ENCODE data around the gene VASN.
"Not testable (repeated sequence)": the region's sequence is repeated elsewhere in the genome, so short reads cannot be mapped to it uniquely, and the experiment has no call there.

Gene VASN

GRCh38 chr16:4340443-4340842 is 31.2 kb upstream of the VASN start:
- Histone ChIP-seq H3K36me3 (ENCODE audit: insufficient read depth, low read length) (peaks cover 35% of the 10 kb centered on the region), H3F3A (ENCODE audit: insufficient read depth, low read length) (no peaks in the 10 kb centered on the region)

DNA sequence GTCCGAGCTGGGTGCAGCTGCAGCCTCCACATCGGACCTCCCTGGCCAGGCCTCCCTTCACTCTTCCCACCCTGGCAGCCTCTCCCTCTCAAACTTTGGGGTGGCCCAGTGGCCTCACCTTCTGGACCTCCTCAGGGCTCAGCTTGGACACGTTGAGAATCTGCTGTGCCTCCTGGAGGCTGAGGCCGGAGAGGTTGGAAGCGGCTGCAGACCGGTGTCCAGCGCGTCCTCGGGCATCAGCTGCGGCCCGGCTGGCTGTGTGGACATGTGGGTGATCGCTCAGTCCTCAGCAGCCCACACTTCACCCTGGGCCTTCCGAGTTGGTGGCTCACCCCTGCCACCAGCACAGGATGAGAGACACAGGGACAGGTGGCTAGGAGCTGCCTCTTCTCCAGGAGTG is 30.4 kb upstream of the VASN start:
- H3K4me1 ChIP-seq (ENCODE audit: insufficient read depth, low read length, severe bottlenecking): no peaks in the 10 kb centered on the region

More at GRCh38 chr16:4340443-4340842, 31.2 kb upstream of the VASN start:
- H3K4me2 ChIP-seq (ENCODE audit: low read length): no peak overlapping the region
- no peaks in the 10 kb centered on the region for H4K20me1 ChIP-seq (ENCODE audit: insufficient read depth, low read length)
- no peak overlapping the region for H3K9ac ChIP-seq (ENCODE audit: low read length)
- no peaks in the 10 kb centered on the region for H3K9me3 ChIP-seq (ENCODE audit: low read length)
- TF ChIP-seq EZH2 (IDR thresholded peaks at IDR 0.05; ENCODE audit: borderline replicate concordance, low read length): no peak
- TF ChIP-seq, protein P1, sequence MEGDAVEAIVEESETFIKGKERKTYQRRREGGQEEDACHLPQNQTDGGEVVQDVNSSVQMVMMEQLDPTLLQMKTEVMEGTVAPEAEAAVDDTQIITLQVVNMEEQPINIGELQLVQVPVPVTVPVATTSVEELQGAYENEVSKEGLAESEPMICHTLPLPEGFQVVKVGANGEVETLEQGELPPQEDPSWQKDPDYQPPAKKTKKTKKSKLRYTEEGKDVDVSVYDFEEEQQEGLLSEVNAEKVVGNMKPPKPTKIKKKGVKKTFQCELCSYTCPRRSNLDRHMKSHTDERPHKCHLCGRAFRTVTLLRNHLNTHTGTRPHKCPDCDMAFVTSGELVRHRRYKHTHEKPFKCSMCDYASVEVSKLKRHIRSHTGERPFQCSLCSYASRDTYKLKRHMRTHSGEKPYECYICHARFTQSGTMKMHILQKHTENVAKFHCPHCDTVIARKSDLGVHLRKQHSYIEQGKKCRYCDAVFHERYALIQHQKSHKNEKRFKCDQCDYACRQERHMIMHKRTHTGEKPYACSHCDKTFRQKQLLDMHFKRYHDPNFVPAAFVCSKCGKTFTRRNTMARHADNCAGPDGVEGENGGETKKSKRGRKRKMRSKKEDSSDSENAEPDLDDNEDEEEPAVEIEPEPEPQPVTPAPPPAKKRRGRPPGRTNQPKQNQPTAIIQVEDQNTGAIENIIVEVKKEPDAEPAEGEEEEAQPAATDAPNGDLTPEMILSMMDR (IDR thresholded peaks at IDR 0.05; ENCODE audit: low read length): no peak
- no peaks in the 10 kb centered on the region for H3K9me2 ChIP-seq (ENCODE audit: low read depth, low read length)
- H3K4me3 ChIP-seq (ENCODE audit: low read depth, low read length, poor library complexity, severe bottlenecking): no peak overlapping the region
- H3K79me2 ChIP-seq (ENCODE audit: insufficient read depth, low read length): peaks cover 4% of the 10 kb centered on the region; the same call in 1 of the 2 replicates
- no peaks in the 10 kb centered on the region for H3K4me1 ChIP-seq (ENCODE audit: insufficient read depth, low read length, severe bottlenecking)
- no peak overlapping the region for H2AFZ ChIP-seq (ENCODE audit: low read length)
- no peaks in the 10 kb centered on the region for H3K27me3 ChIP-seq (ENCODE audit: insufficient read depth, low read length)
- no peak overlapping the region for H3K27ac ChIP-seq (ENCODE audit: low read depth, low read length, poor library complexity, severe bottlenecking)

GRCh38 chr16:4342866-4343744 is 28.5 kb upstream of the VASN start:
- Histone ChIP-seq H3K36me3 (ENCODE audit: insufficient read depth, low read length) (peaks cover 47% of the 10 kb centered on the region), H3K27ac (ENCODE audit: low read depth, low read length, poor library complexity, severe bottlenecking) (no peak overlapping the region), H3K9ac (ENCODE audit: low read length) (no peak overlapping the region), H3K4me1 (ENCODE audit: insufficient read depth, low read length, severe bottlenecking) (no peaks in the 10 kb centered on the region), H2AFZ (ENCODE audit: low read length) (no peak overlapping the region), H3K79me2 (ENCODE audit: insufficient read depth, low read length) (peaks cover 4% of the 10 kb centered on the region; the same call in 1 of the 2 replicates), H3K9me3 (ENCODE audit: low read length) (no peaks in the 10 kb centered on the region), H3K4me2 (ENCODE audit: low read length) (no peak overlapping the region), H3F3A (ENCODE audit: insufficient read depth, low read length) (no peaks in the 10 kb centered on the region), H3K4me3 (ENCODE audit: low read depth, low read length, poor library complexity, severe bottlenecking) (no peak overlapping the region), H3K27me3 (ENCODE audit: insufficient read depth, low read length) (no peaks in the 10 kb centered on the region), H3K9me2 (ENCODE audit: low read depth, low read length) (no peaks in the 10 kb centered on the region), H4K20me1 (ENCODE audit: insufficient read depth, low read length) (no peaks in the 10 kb centered on the region)
- TF ChIP-seq, protein P1 (IDR thresholded peaks at IDR 0.05; ENCODE audit: low read length): no peak
- no peak for TF ChIP-seq EZH2 (IDR thresholded peaks at IDR 0.05; ENCODE audit: borderline replicate concordance, low read length)

More for the DNA sequence above, 30.4 kb upstream of the VASN start:
- Histone ChIP-seq H3K9me3 (ENCODE audit: low read length) (no peaks in the 10 kb centered on the region), H3K27me3 (ENCODE audit: insufficient read depth, low read length) (no peaks in the 10 kb centered on the region), H3K9ac (ENCODE audit: low read length) (no peak overlapping the region), H3F3A (ENCODE audit: insufficient read depth, low read length) (no peaks in the 10 kb centered on the region), H3K4me3 (ENCODE audit: low read depth, low read length, poor library complexity, severe bottlenecking) (no peak overlapping the region), H3K79me2 (ENCODE audit: insufficient read depth, low read length) (peaks cover 4% of the 10 kb centered on the region; the same call in 1 of the 2 replicates), H3K36me3 (ENCODE audit: insufficient read depth, low read length) (peaks cover 35% of the 10 kb centered on the region), H2AFZ (ENCODE audit: low read length) (no peak overlapping the region), H3K9me2 (ENCODE audit: low read depth, low read length) (no peaks in the 10 kb centered on the region), H3K27ac (ENCODE audit: low read depth, low read length, poor library complexity, severe bottlenecking) (no peak overlapping the region), H4K20me1 (ENCODE audit: insufficient read depth, low read length) (no peaks in the 10 kb centered on the region), H3K4me2 (ENCODE audit: low read length) (no peak overlapping the region)
- TF ChIP-seq EZH2 (IDR thresholded peaks at IDR 0.05; ENCODE audit: borderline replicate concordance, low read length): no peak
- TF ChIP-seq, protein P1 (IDR thresholded peaks at IDR 0.05; ENCODE audit: low read length): no peak

DNA sequence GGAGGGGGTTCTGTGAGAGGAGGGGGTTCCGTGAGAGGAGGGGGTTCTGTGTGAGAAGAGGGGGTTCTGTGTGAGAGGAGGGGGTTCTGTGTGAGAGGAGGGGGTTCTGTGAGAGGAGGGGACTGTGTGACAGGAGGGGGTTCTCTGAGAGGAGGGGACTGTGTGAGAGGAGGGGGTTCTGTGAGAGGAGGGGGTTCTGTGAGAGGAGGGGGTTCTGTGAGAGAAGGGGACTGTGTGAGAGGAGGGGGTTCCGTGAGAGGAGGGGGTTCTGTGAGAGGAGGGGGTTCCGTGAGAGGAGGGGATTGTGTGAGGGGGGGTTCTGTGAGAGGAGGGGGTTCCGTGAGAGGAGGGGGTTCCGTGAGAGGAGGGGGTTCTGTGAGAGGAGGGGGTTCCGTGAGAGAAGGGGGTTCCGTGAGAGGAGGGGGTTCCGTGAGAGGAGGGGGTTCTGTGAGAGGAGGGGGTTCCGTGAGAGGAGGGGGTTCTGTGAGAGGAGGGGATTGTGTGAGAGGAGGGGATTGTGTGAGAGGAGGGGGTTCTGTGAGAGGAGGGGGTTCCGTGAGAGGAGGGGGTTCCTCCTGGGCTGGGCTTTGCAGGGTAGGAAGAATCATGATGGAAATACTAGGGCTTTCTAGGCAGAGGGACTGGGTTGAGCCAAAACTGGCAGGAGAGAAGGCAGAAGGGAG is 27.2 kb upstream of the VASN start:
- not testable (repeated sequence) for H2AFZ ChIP-seq (ENCODE audit: low read length); H3F3A ChIP-seq (ENCODE audit: insufficient read depth, low read length); H3K4me1 ChIP-seq (ENCODE audit: insufficient read depth, low read length, severe bottlenecking); H3K79me2 ChIP-seq (ENCODE audit: insufficient read depth, low read length); H3K27me3 ChIP-seq (ENCODE audit: insufficient read depth, low read length); H3K9me2 ChIP-seq (ENCODE audit: low read depth, low read length); H3K27ac ChIP-seq (ENCODE audit: low read depth, low read length, poor library complexity, severe bottlenecking); H4K20me1 ChIP-seq (ENCODE audit: insufficient read depth, low read length); H3K4me2 ChIP-seq (ENCODE audit: low read length); H3K4me3 ChIP-seq (ENCODE audit: low read depth, low read length, poor library complexity, severe bottlenecking); H3K9ac ChIP-seq (ENCODE audit: low read length); H3K9me3 ChIP-seq (ENCODE audit: low read length)
- peaks cover 43% of the 10 kb centered on the region for H3K36me3 ChIP-seq (ENCODE audit: insufficient read depth, low read length)
